GM21381 (cell line): ENCODE data around the gene KAZN.

Experiments used
- ATAC-seq: cut with Tn5 transposase; IDR thresholded peaks from one replicate; pipeline ENCODE4 v1.9.1; 2021; ENCODE audit warnings: mild to moderate bottlenecking, moderate library complexity; ENCODE audit not compliant: unreplicated experiment

The KAZN gene

GRCh38 chr1:14639291-14640050 lies 41.0 kb downstream of the KAZN start:
- ATAC-seq: no peak

GRCh38 chr1:14642712-14643111 lies 44.2 kb downstream of the KAZN start:
- ATAC-seq: no peak

- no peak for ATAC-seq
Observed at GRCh38 chr1:14646973-14647372, 48.5 kb downstream of the KAZN start.

GRCh38 chr1:14647777-14648176 lies 49.3 kb downstream of the KAZN start:
- no peak for ATAC-seq

GRCh38 chr1:14648391-14648790 lies 49.9 kb downstream of the KAZN start:
- no peak for ATAC-seq

- ATAC-seq: no peak
Observed at GRCh38 chr1:14648896-14649855, 50.7 kb downstream of the KAZN start.

GRCh38 chr1:14649976-14650375 lies 51.5 kb downstream of the KAZN start:
- no peak for ATAC-seq

- ATAC-seq: no peak
Observed at GRCh38 chr1:14650951-14651350, 52.5 kb downstream of the KAZN start.

GRCh38 chr1:14652840-14653239 lies 54.4 kb downstream of the KAZN start:
- no peak for ATAC-seq

- ATAC-seq: no peak
Observed at GRCh38 chr1:14653461-14653960, 55.0 kb downstream of the KAZN start.

- ATAC-seq: no peak
Observed at GRCh38 chr1:14654554-14654953, 56.1 kb downstream of the KAZN start.

GRCh38 chr1:14655385-14655784 lies 56.9 kb downstream of the KAZN start:
- no peak for ATAC-seq

GRCh38 chr1:14656384-14656937 lies 58.0 kb downstream of the KAZN start:
- no peak for ATAC-seq

- ATAC-seq: no peak
Observed at GRCh38 chr1:14658642-14659041, 60.2 kb downstream of the KAZN start.

- ATAC-seq: no peak
Observed at GRCh38 chr1:14659913-14660312, 61.4 kb downstream of the KAZN start.

- no peak for ATAC-seq
Observed at GRCh38 chr1:14660801-14661200, 62.3 kb downstream of the KAZN start.

- no peak for ATAC-seq
Observed at GRCh38 chr1:14661222-14661621, 62.7 kb downstream of the KAZN start.

- no peak for ATAC-seq
Observed at GRCh38 chr1:14662116-14662515, 63.6 kb downstream of the KAZN start.

- no peak for ATAC-seq
Observed at GRCh38 chr1:14663773-14664172, 65.3 kb downstream of the KAZN start.

- ATAC-seq: no peak
Observed at GRCh38 chr1:14666373-14666772, 67.9 kb downstream of the KAZN start.

GRCh38 chr1:14666962-14667650 lies 68.6 kb downstream of the KAZN start:
- ATAC-seq: no peak
